Measurements from ENCODE around the gene CCSER2.
"Not testable (repeated sequence)": the region's sequence is repeated elsewhere in the genome, so short reads cannot be mapped to it uniquely, and the experiment has no call there.

Gene CCSER2

GRCh38 chr10:84525120-84525806 is 196.9 kb downstream of the CCSER2 start:
- no peak for DNase-seq

DNA sequence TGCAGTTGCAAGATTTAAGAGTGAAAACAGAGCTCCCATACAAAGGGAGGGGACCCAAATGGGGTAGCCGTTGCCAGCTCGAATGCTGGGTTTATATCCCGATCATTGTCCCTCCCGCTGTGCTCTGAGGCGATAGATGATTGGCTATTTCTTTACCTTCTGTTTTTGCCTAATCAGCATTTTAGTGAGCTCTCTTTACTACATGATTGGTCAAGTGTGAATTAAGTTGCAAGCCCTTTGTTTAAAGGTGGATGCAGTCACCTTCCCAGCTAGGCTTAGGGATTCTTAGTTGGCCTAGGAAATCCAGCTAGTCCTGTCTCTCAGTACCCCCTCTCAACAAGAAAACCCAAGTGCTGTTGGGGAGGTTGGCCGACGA is 197.4 kb downstream of the CCSER2 start:
- DNase-seq, result not testable (repeated sequence)

DNA sequence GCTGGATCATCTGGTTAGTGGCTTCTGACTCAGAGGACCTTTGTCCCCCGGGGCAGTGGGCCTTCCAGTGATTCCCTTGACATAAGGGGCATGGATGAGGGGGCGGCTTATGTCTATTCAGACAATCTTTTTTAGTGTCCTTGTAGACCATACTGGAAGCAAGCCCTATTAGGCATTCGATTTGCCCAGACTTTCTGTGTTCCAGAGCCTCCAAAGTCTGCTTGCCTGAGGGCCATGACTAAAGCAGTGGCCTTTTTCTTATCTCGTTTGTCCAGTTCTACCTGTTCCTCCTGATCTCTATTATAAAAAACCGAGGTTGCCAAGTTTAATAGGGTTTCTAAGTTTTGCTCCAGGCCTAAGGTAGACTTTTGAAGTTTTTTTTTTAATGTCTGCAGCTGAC is 199.0 kb downstream of the CCSER2 start:
- not testable (repeated sequence) for DNase-seq

DNA sequence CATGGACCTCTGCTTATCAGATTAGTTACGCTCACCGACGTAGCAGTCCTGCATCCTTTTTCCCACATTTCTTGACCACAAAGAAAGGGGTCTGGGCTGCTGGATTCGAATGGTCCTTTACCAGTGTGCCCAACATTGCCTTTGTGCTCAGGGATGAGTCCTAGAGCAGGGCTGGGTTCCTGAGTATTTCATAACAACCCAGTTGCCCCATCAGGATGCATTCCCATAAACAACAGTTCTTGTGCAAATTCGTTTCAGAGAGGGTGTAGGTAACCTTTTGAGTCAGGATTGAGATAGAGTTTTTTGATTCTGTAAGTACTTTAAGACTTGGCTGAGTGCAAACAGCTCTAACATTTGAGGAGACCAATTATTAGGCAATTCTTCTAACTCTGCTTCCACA is 200.1 kb downstream of the CCSER2 start:
- not testable (repeated sequence) for DNase-seq

GRCh38 chr10:84530724-84531325 is 202.4 kb downstream of the CCSER2 start:
- DNase-seq, result no peak

DNA sequence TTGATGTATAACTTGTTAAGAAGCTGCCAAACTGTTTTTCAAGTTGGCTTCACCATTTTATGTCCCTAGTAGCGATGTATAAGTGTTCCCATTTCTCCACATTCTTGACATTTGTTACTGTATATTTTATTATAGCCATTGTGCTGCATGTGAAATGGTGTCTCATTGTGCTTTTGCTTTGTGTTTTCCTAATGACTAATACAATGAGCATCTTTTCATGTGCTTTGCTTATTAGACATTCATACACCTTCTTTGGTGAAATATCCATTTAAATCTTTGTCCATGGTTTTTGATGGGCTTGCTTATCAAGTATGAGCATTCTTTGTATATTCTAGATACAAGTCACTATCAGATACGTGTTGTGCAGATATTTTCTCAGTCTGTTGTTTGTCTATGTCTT is 203.0 kb downstream of the CCSER2 start:
- no peak for DNase-seq

- DNase-seq, result no peak
Measured at GRCh38 chr10:84534168-84534567, 205.8 kb downstream of the CCSER2 start.

GRCh38 chr10:84537447-84537931 is 209.1 kb downstream of the CCSER2 start:
- DNase-seq, result peak; percentile 52

DNA sequence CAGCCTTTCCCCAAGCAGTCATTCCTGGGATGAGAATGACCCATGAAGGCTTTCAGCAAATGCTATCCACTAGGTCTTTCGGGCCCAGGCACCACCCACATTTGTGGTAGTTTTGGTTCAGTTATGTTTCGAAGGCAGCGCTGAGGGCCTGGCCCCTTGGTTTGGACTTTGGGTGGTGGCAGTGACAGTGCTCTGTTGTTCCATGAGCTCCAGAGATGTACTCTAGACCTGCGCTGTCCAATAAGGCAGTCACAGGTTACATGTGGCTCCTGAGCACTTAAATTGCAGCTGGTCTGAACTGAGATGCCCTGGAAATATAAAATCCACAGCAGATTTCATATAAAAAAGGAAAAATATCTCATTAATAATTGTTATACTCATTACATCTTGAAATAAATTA is 209.6 kb downstream of the CCSER2 start:
- no peak for DNase-seq

GRCh38 chr10:84539216-84539615 is 210.8 kb downstream of the CCSER2 start:
- no peak for DNase-seq

DNA sequence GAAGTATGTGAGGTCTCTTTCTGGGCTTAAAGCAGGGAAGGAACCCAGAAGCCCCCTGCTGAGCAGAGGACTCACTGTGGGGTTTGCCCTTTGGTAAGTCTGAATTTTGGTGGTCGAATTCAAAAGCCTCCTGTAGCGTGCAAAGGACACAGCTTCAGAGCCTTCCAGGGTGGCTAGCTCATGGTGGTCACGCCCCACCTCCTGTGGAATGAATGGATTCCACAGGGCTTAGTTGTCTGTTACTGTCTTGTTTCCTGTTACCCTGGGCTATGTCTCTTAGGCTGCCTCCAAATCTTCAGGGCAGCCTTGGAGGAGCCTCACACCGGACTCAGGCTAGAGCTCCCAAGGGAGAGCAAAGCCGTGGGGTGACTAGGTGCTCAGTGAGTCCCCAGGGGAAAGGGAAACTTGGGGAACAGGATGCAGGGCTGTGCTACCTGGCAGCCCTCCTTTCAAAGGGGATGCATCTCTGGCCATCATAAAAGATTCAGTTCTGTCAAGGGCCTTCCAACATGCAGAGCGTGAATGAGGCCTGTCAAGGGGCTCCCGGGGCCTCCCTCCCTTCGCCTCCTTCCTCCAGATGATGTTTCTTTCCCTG is 211.7 kb downstream of the CCSER2 start:
- no peak for DNase-seq

DNA sequence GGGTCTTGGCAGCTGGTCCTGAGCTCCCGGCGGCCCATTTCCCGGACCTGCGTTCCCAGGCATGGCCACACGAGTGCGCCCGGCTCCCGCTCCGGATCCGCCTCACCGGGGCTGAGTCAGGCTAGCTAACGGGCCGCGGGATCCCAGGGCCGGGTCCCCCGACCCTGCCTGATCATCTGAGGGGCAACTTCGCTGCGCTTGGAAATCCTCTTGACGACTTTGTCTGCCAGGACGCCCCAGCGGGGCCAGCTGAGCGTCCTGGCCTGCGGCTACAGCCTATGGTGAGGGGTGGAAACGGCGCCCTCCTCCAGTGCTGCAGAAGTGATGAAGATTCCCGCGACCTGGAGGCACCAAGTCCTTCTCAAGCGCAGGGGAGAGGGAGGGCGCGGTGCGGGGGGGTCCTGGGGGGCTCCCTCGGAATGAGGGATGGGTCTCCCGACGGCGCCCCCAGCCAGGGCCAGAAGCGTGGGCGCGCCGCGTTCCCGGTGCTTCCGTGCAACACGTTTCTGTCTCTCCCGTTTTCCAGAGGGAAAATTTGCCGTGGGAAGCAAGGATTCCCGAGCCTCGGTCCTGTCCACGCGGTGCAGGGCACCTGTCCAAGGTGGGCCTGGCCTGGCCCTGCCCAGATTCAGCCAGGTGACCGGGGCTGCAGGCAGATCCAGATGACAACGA is 212.4 kb downstream of the CCSER2 start:
- no peak for DNase-seq

DNA sequence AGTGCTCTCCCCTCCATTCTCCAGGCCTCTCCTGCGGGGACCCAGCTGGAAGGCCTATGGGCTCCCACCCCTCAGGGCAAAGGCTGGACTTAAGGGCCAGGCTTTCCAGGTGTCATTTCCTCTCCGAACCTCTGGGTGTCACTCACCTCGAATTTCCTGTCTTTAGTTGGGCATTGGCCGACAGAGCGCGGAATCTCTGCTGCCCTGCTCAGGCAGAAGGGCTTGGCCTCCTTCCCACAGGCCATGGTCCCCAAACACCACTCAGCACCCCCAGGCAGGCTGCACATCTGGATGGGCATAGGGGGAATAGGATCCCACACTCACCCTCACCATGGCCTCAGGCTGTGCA is 212.9 kb downstream of the CCSER2 start:
- DNase-seq, result no peak

DNA sequence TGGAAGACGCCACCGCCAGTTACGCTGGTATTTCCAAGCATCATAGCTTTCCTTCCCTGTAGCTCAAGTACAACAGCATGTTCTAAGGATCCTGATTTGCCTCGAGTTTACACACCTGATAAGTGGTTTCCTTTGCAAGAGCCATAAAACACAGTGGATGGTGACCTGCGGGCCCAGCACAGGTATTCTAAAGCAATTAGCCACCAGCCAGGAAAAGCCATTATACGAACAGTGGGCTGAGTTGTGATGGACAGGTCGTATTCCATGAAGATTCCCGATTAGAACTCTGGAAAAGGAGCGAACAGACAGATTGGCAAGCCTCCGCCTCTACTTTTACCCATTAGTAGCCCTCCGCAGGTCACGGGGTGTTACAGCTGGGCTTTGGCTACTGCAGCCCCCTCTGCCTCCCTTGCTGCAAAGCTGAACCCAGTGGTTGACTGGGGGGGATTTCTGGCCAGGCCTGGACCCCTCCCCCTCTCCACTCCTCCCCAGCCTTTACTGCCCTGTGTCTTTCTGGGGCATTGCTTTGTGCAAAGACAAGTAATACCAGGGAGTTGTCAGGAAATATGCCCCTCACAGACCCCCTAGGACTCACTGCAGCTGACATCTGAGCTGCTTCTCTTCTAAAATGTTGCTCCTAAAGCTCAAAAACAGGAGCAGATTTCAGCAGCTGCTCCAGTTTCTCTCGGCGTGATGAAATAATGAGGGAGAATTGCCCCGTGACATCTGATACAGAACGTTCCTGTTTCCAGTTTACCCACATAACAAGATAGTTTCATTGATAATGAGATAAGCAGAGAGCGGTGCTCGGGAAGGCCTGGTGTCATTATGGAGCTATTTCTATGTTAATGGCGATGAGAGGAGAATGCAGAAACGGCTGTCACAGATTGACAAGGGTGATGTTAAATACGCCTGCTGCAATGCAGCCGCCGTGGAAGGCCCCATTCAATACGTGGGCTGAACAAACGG is 214.4 kb downstream of the CCSER2 start:
- DNase-seq, result no peak

GRCh38 chr10:84543948-84544347 is 215.6 kb downstream of the CCSER2 start:
- DNase-seq, result no peak

DNA sequence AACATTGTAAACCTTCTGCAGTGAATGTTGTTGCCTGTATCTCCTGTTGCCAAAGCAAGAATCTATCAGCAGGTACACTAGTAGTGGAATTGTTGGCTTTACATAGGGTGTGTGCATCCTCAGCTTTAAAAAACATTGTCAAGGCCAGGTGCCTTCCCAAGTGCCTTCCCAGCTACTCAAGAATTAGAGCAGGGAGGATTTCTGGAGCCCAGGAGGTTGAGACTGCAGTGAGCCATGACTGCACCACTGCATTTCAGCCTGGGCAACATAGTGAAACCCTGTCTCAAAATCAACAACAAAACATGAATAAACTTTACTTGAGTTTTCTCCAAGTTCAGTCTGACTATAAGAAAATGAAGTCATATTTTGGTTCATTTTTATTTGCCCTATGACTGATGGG is 217.3 kb downstream of the CCSER2 start:
- DNase-seq, result no peak

GRCh38 chr10:84546609-84547008 is 218.2 kb downstream of the CCSER2 start:
- no peak for DNase-seq

DNA sequence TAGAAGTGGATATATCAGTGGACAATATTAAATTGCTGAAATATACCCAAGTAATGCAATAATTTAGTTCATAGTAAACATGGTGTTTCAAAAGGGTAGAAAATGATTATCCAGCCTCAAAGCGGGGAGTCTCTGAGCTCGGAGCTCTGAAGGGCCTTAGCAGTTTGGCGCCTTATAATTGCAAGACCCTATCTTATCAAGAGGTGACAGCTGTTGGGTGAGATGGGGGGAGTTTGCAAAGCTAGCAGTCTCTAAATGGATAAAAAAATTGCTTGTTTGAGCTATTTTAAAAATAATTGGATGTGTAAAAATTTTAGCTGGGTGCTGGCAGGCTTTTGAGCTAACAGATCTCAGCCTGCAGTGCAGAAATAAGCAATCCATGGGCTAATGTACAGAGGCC is 219.2 kb downstream of the CCSER2 start:
- DNase-seq, result no peak

DNA sequence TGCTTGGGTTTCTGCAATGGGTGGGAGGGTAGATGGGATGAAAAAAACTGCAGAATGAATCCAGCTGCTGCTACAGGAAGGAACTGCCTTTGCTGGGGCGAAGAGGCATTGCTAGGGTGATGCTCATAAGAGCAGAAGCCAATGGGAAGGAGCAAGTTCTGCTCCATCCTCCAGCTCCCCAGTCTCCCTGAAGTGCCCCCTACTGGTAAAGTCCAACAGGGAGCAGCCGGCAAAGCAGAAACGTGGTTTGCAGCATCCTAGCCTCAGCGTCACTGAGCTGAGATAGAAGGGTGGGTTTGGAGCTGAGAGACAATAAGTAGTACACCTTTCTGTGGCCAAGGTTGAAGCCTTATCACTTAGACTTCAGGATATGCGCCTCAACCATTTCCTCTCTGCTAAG is 220.5 kb downstream of the CCSER2 start:
- no peak for DNase-seq

DNA sequence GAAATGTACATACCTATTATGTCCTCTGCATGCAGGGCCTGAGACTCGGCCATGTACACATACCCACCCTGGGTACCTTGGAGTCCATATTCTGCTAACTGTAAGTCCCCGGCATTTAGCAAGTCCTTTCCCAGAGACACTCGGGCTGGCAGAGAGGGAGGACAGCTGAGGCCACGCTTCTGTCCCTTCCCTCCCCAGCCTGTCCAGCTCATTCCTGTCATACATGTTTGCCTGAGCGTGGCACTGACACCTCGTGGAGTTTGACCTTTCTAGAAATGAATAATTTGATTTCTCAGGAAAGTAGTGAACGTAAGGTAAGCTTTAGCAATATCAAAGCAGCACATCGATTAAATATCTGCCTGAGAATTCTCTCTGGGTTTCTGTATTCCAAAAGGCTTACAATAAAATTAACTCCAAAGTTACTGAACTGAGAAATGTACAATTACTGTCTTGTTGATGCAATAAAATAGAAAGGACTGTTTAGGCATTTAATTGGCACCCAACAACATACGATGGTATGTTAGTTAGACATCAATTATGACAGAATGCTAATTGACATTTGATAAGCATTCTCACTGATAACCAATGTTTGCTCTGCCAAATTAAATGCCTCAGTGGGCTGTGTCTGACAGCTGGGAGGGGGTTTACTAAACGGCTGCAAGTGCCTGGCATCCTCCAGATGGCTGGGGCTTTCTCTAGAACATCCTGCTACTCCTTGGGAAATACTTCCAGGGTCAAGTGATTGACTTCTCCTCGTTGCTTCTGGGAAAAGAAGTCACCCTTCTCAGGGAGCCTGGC is 221.2 kb downstream of the CCSER2 start:
- no peak for DNase-seq

- DNase-seq, result no peak
Measured at GRCh38 chr10:84550756-84551436, 222.5 kb downstream of the CCSER2 start.

Measured in MV-4-11 (cell line).